ENCODE measurements around the gene PITX1.

DNA sequence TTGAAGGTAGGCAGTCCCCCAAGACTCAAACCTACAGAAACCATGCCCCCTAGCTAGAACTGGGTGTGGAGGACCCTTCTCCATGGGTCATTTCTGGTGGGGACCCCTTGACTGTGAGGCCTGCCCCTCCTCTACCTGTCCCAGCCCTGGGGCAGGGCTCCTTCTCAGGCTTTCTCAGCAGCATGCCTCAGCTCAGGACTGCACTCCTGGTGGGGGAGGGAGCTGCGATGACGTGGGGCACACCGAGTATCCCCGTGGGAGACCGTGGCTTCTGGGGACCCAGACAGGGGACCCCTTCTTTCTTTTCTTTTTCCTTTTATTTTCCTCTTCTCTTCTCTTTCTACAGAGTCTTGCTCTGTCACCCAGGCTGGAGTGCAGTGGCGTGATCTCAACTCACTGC lies 27.0 kb upstream of the PITX1 start:
- TF ChIP-seq CREB1 (IDR thresholded peaks at IDR 0.05; ENCODE audit: low read depth), result no peak
- TF ChIP-seq RAD21 (IDR thresholded peaks at IDR 0.05; ENCODE audit: low read depth), result no peak
